T-helper 1 cell (primary cell): Measurements from ENCODE around the gene PPP1R14B.

Experiments
- DNase-seq, 5 donors: peaks; one replicate each; pipeline ENCODE4 v3.0.0-alpha.2; 2012 to 2020

PPP1R14B gene

DNA sequence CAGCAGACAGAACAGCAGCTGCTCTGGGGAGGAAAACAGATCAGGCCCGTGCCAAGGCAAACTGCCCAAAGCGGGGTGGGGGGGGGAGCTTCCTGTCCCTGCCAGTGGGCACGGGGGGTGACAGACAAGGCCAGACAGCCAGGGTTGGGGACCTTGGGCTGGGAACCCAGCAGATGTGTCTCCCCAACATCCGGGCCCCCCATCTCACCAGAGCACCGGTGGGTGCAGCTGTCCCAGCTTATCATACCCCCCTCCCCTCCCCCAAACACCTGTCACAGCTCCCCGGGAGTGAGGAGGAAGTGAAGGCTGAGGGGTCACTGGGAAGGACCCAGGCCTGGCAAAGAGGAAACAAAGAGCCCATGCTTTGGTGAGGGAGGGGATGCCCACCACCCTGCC, 1.3 kb downstream of the PPP1R14B start:
- DNase-seq: peak in 1 of 5 donors; percentile 30

- DNase-seq: no peak
Observed at GRCh38 chr11:64244966-64245365, 1.8 kb downstream of the PPP1R14B start.

- DNase-seq: no peak
Observed at GRCh38 chr11:64244107-64244506, 2.6 kb downstream of the PPP1R14B start.

DNA sequence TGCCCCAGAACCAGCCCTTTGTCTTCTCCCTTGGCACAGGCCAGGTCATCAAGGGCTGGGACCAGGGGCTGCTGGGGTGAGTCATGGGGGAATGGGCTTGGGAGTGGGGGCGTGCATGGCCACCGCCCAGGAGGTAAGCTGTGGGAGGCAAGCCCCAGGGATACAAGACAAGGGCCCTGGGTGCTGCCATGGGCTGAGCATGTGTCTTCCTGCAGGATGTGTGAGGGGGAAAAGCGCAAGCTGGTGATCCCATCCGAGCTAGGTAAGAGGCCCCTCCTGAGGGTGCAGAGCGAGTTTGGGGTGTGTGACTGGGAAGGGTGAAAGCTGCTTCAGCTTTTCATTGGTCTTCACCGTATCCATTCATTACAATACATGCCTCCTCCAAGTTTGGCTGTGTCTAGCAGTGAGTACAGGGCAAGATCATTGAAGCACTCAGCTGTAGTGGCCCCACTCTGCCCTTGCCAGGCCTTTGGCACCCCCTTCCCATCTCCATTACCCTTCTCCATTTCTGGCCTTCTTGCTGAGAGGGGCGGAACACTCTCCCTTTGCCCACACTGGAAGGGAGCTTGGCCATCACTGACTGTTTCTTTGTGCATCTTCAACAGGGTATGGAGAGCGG, 3.4 kb downstream of the PPP1R14B start:
- no peak for DNase-seq

DNA sequence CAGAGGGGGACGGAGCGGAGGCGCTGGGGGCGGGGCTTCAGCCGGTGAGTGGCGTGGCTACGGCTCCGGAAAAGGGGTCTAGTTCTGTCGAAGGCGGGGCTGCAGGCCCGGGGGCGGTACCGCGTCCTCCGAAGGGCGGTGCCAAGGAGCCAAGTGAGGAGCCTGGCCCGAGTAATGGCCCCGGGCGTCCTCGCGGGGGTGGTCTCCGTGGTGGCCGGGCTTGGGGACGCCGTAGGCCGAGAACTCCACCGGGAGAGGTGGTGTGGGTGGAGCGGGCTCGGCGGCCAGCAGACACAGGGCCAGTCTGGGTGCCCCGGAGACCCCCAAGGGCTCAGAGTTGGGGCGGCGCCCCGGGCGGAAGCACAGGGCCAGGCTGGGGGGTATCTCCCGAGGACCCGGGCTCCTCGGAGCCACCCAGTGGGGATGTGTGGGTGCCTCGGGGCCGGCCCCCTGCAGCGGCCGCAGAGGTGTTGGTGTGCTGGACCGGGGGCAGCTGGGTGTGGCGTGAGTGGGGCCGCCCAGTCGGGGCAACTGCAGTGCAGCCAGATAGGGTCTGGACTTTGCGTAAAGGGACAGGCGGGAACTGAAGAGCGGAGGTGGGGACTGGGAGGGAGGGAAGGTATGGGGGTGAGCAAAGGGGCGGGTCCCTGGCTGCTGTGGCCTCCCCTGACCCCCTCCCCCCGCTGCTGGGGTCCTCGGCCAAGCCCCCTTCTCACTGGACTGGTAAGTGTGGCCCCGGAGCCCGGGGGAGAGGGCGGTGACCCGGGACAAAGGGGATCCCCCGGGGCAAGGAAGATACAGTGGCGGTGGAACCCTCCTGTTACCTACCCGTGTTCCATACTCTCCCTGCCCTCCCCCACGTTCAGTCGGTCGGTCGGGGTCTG, 5.0 kb downstream of the PPP1R14B start:
- peak in 1 of 5 donors; percentile 99 for DNase-seq

- peak in 4 of 5 donors; percentile 99 to 100 (median 99) for DNase-seq
Observed at GRCh38 chr11:64241241-64241490, 5.6 kb downstream of the PPP1R14B start.

- peak; percentile 96 to 99 (median 98) for DNase-seq
Observed at GRCh38 chr11:64240435-64241240, 6.1 kb downstream of the PPP1R14B start, which contains the start of gene FKBP2. TSS of gene FKBP2 (plus strand) at chr11:64241095. CDS start at chr11:64242388, 1,293 bp downstream.

GRCh38 chr11:64239662-64240434, 6.9 kb downstream of the PPP1R14B start:
- DNase-seq: no peak

GRCh38 chr11:64238999-64239398, 7.7 kb downstream of the PPP1R14B start:
- no peak for DNase-seq

- DNase-seq: no peak
Observed at GRCh38 chr11:64238076-64238475, 8.7 kb downstream of the PPP1R14B start.

- no peak for DNase-seq
Observed at GRCh38 chr11:64237484-64237951, 9.2 kb downstream of the PPP1R14B start.

DNA sequence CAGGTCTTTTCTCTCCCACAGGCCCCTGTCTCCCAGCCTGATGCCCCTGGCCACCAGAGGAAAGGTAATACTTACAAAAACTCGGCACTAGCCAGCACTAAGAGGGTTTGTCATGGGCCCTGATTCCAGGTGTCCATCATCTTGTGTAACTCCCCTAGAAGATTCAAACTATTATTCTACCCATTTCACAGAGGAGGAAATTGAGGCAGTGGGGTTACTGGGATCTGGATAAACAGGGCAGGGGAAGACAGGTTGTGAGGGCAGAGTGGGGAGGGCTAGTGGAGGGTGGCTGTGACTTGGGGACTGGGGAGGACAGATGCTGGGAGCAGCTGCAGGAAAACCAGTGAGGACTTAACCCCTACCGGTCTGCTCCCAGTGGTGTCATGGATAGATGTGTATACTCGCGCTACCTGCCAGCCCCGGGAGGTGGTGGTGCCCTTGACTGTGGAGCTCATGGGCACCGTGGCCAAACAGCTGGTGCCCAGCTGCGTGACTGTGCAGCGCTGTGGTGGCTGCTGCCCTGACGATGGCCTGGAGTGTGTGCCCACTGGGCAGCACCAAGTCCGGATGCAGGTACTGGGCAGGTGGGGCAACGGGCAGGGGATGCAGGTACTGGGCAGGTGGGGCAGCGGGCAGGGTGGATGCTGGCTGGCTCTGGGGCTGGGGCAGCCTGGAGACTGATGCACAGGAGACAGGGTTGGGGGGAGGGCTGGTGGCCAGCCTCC, 11.1 kb downstream of the PPP1R14B start:
- DNase-seq: no peak

DNA sequence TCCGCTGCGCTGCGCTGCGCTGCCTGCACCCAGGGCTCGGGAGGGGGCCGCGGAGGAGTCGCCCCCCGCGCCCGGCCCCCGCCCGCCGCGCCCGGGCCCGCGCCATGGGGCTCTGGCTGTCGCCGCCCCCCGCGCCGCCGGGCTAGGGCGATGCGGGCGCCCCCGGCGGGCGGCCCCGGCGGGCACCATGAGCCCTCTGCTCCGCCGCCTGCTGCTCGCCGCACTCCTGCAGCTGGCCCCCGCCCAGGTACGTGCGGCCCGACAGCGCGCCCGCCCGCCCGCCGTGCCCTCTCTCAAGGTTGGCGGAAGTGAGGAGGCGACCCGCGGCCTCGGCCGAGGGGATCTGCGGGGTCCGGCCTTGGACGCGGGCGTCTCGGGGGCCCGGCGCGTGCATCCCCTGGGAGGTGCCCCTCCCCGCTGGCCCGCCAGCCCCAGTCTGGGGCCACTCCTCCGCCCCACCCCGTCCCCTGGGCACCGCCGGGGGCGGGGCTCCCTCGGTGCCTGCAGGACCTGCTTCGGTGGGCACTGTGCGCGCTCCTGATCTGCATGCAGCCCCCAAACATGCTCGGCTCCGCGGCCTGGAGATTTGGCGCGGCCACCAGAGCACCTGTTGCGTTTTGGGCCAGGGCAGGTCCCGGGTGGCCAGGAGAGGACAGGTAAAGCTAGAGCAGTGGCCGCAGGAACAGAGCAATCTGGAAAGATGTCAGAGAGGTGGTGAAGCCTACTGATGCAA, 11.9 kb downstream of the PPP1R14B start:
- peak in 2 of 5 donors; percentile 42 to 68 for DNase-seq

DNA sequence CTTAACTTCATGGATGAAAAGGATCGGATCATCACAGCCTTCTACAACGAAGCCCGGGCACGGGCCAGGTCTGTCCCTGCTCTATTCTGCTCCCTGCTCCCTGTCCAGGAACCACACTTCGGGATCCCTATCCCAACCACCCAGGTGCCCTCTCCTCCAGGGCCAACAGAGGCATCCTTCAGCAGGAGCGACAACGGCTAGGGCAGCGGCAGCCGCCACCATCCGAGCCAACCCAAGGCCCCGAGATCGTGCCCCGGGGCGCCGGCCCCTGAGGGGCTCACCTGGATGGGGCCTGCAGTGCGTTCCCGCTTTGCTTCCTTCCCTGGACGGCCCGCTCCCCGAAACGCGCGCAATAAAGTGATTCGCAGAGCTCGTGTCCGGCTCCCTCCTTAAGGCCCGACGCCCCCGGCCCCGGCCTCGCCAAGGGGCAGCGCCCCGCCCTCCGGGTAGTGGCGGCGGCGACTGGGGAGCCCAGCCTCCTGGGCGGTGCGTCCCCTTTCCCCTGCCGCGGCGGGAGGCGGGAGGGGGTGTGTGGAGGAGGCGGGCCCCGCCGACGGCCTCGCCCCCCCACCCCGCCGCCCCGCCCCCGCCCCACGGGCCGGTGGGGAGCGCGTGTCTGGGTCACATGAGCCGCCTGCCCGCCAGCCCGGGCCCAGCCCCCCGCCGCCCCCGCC, 12.7 kb downstream of the PPP1R14B start, which contains the start of gene VEGFB:
TSS of gene VEGFB (plus strand) at position 672 of the 674 bp plus-strand sequence. CDS start 250 bp downstream, outside the sequence.
- peak; percentile 60 to 78 (median 61) for DNase-seq

DNA sequence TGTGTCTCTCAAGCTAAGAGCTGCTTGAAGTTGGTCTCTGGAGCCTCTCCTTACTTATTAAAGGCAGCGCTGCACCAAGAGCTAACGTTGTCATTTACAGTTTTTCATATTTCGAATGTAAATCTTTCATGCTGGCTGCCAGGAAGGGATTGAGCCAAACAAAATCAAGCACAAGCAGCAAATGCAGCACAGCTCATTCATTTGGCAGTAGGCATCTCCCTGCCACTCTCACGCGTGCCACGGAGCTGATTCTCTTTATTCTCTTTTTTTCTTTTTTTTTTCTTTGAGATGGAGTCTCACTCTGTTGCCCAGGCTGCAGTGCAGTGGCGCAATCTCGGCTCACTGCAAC, 13.8 kb downstream of the PPP1R14B start:
- no peak for DNase-seq

DNA sequence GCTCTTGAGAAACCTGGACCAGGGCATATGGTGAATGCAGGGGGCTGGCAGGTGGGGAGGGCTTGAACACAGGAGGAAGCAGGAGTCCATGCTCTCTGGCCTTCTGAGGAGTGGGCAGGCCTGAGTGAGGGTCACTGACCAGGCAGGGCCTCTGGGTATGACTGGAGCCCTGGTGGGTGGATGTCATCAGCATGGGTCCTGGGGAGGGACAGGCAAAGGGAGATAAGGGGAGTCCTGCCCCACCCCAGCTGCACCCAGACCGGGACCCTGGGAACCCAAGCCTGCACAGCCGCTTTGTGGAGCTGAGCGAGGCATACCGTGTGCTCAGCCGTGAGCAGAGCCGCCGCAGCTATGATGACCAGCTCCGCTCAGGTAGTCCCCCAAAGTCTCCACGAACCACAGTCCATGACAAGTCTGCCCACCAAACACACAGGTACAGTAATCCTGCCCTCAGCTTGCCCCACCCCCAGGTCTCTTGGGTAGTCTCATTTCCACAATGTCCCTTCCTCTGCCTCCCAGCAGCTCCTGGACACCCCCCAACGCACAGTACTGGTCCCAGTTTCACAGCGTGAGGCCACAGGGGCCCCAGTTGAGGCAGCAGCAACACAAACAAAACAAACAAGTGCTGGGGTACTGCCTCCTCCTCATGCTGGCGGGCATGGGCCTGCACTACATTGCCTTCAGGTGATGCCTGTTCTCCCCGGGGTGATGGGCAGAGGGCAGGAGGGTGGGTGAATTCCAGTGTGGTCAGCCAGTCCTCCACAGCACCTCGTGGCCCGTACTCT, 14.4 kb downstream of the PPP1R14B start:
- DNase-seq: no peak

GRCh38 chr11:64231546-64231945, 15.2 kb downstream of the PPP1R14B start:
- DNase-seq: no peak

DNA sequence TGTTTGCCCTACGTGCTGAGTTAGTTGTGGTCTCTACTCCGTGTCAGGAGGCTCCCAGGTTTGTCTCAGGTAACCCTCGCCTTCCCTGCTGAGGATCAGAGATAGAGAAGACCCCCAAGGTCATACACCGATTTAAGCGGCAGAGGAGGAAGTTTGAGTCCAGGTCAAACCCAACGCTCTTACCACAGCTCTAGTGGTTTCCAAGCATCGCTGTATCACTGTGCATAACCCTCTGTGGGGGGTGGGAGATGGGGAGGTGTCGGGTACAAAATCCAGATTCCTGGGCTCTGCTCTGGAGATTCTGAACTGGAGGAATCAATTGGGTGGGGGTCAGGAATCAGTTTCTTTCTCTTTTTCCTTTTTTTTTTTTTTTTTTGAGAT, 15.8 kb downstream of the PPP1R14B start:
- no peak for DNase-seq

GRCh38 chr11:64230171-64230984, 16.4 kb downstream of the PPP1R14B start, which contains the start of gene DNAJC4:
TSS of gene DNAJC4 (plus strand) at chr11:64230548. CDS start at chr11:64230855, 307 bp downstream.
- peak; percentile 79 to 92 (median 84) for DNase-seq
